Aorta (tissue), 5 donors: ENCODE results near the gene FHL2. TPM values are rescaled to one million over a fixed set of nuclear protein-coding genes. Genes with fewer than 3 reads are reported as not detected.
A peak's percentile ranks its signal among the peaks of the same experiment; 100 is the strongest.

ENCODE experiments used
- ATAC-seq: fragments of 200-7000 bp; cut with Tn5 transposase; one replicate; pipeline ENCODE4 v1.9.1; 2022; ENCODE audit warnings: moderate library complexity; ENCODE audit not compliant: low FRiP score
- DNase-seq, 2 donors: peaks; one replicate each; pipeline ENCODE4 v3.0.0-alpha.2; 2020
- H3K27ac ChIP-seq, 2 donors: one replicate each; pipeline ENCODE4 v1.5.1; 2013; ENCODE audit warnings: low read length in 2 of 2, mild to moderate bottlenecking in 2 of 2, moderate library complexity in 2 of 2, control low read depth in 1 of 2, inconsistent platforms in 1 of 2, low read depth in 1 of 2
- H3K27me3 ChIP-seq, 2 donors: one replicate each; pipeline ENCODE4 v1.6.1; 2013; ENCODE audit warnings: control low read depth in 1 of 2, low read length in 1 of 2, mild to moderate bottlenecking in 1 of 2, moderate library complexity in 1 of 2; ENCODE audit not compliant: insufficient read depth in 2 of 2, control insufficient read depth in 1 of 2
- H3K36me3 ChIP-seq, 2 donors: one replicate each; pipeline ENCODE4 v1.6.1; 2013; ENCODE audit warnings: control low read depth in 1 of 2, low read length in 1 of 2, mild to moderate bottlenecking in 1 of 2; ENCODE audit not compliant: insufficient read depth in 2 of 2, control insufficient read depth in 1 of 2
- H3K4me1 ChIP-seq, 2 donors: one replicate each; pipeline ENCODE4 v1.6.1; 2013; ENCODE audit warnings: low read length in 2 of 2, control low read depth in 1 of 2, mild to moderate bottlenecking in 1 of 2, moderate library complexity in 1 of 2; ENCODE audit not compliant: insufficient read depth in 2 of 2, control insufficient read depth in 1 of 2
- H3K4me3 ChIP-seq, 2 donors: one replicate each; pipeline ENCODE4 v1.5.1; 2013; ENCODE audit warnings: low read length in 2 of 2, control low read depth in 1 of 2, mild to moderate bottlenecking in 1 of 2
- H3K9me3 ChIP-seq: one replicate; pipeline ENCODE4 v1.6.1; 2013; ENCODE audit warnings: mild to moderate bottlenecking, low read length; ENCODE audit not compliant: control insufficient read depth
- WGBS, 2 donors: extraction: QIAGEN DNeasy Blood & Tissue Kit; methylation state at CpG; one replicate each; pipeline ENCODE4 v1.1.7; 2013; 5-methylcytosine and 5-hydroxymethylcytosine counted together
- intact Hi-C, 2 donors: fragments of 100-400 bp; cut with DNase I; formaldehyde crosslinking; loops; one replicate each; pipeline versions ENCODE4 v1.14.2 to v1.15.0; 2022
- long read RNA-seq, 2 donors: library from polyadenylated mRNA; unstranded; transcript quantifications; one replicate each; pipeline ENCODE4 v2.0.0, GENCODE V29; 2020 to 2021
- polyA plus RNA-seq, 2 donors: library from polyadenylated mRNA; stranded (reverse); fragments of 200-250 nt; gene quantifications; one replicate each; pipeline ENCODE4 v1.2.3, GENCODE V29; 2013
- total RNA-seq, 2 donors: library from RNA; stranded (reverse); fragmentation: NEBNext Ultra II Directional; extraction: Animal tissue kit (Norgen Biotek cat#: 25700); gene quantifications; one replicate each; pipeline ENCODE4 v1.2.1, GENCODE V29; 2021
- donor health status: healthy with polysubstance abuse.
- donor health status: Bipolar disorder and iron deficiency.
- donor health status: DM: no; HTN: no; CAD: no.
- donor health status: DM: no; HTN: no; CAD: no.
- donor health status: DM: yes; HTN: yes; CAD: no.

FHL2 gene, protein sequence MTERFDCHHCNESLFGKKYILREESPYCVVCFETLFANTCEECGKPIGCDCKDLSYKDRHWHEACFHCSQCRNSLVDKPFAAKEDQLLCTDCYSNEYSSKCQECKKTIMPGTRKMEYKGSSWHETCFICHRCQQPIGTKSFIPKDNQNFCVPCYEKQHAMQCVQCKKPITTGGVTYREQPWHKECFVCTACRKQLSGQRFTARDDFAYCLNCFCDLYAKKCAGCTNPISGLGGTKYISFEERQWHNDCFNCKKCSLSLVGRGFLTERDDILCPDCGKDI
- 10 to 100 TPM; 60.4 to 70.8 TPM for total RNA-seq
- 100 to 1,000 TPM in 1 of 2 donors, 10 to 100 TPM in 1; 64.7 to 129 TPM for polyA plus RNA-seq
- long read RNA-seq, donor 1, transcript FHL2-202 (7 exons, 1,769 nt): minor isoform, 65 of 346 reads
- long read RNA-seq, donor 1, transcript FHL2-205 (6 exons, 1,531 nt): major isoform, 107 of 346 reads
- long read RNA-seq, donor 1, transcript FHL2-206 (6 exons, 1,367 nt): minor isoform, 81 of 346 reads
- long read RNA-seq, donor 1, transcript FHL2-201 (7 exons, 1,462 nt): minor isoform, 44 of 346 reads
- long read RNA-seq, donor 1, partial matches to known transcripts: 7 of 346 reads
- long read RNA-seq, donor 1, other reads (novel, unspliced or antisense): 38 of 346 reads
- long read RNA-seq, donor 2, transcript FHL2-206 (6 exons, 1,367 nt): minor isoform, 7 of 42 reads
- long read RNA-seq, donor 2, transcript FHL2-205 (6 exons, 1,531 nt): minor isoform, 6 of 42 reads
- long read RNA-seq, donor 2, transcript FHL2-201 (7 exons, 1,462 nt): minor isoform, 5 of 42 reads
- long read RNA-seq, donor 2, transcript FHL2-202 (7 exons, 1,769 nt): major isoform, 9 of 42 reads
- long read RNA-seq, donor 2, partial matches to known transcripts: 6 of 42 reads
- long read RNA-seq, donor 2, other reads (novel, unspliced or antisense): 9 of 42 reads

DNA sequence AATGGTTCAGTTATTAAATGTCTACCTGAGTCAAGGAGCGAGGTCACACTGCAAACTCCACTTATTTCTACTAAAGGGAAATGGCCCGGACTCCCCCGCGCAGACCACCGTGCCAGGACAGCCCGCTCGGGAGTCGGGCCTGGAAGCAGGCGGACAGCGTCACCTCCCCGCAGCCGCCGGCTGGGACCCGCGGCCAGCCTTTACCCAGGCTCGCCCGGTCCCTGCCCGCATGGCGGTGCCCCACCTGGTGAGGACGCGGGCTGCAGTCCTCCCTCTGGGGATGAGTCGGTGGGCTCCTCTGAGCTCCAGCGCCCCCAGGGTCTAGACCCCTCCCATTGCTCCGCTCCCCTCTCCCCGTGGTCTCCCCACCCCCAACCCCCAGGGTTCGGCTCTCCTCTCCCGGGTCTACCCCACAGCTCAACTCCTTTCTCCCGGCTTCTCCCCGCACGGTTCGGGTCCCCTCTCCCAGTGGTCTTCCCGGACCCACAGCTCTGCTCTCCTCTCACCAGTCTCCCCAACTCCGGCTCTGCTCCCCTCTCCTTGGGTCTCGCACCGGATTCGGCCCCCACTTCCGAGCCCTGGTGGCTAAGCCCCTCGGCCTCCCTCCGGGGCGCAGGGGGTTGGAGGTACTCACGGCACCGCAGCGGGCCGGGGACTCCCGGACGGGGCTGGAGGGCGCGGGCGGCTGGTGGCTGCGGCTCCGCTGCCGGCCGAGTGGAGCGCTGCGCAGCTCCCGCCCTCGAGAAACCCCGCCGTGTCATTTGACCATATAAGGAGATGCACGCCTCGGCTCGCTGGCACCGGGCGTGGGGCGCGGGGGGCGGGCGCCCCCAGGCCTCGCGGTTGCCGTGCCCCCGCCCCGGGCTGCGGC is at the start of gene FHL2:
Gene FHL2 (minus strand): TSS at position 716 of the 871 bp plus-strand sequence. CDS start 12,535 bp downstream, outside the sequence.
- intact Hi-C loops: no loop called here
- no peaks in the 10 kb centered on the region for H3K27me3 ChIP-seq
- peak; percentile 95 for ATAC-seq
- 0 to 1% methylated on average over 61 to 74 of the region's 74 CpGs for WGBS, 2 donors
- peak; percentile 81 to 90 for DNase-seq
- H3K9me3 ChIP-seq: no peaks in the 10 kb centered on the region
- H3K4me1 ChIP-seq: peaks cover 0 to 6% of the 10 kb centered on the region in 2 donors
- H3K27ac ChIP-seq: peak within 1 kb of the TSS in 1 of 2 donors; percentile 25
- H3K4me3 ChIP-seq: peak within 1 kb of the TSS; percentile 58 to 93
- H3K36me3 ChIP-seq: no peaks in the 10 kb centered on the region

DNA sequence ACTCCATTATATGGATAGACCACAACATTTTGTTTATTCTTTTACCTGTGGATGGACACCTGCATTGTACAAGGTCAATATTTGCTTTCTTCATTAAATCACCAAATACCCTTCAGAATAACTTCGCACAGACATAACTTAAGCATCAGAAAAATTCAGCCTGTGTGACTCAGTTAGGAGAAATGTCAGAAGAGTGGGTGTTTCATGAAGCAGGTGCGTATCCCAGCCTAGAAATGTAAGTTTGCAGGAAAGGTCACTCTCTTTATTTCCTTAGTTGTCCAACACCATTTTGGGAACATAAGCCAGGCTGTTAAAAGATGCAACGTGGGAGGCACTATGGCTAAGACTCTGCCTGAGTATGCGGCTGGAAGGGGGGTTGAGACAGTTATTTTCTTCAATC is 48.6 kb upstream of the FHL2 start:
- Histone ChIP-seq H3K4me1 (no peaks in the 10 kb centered on the region), H3K36me3 (no peaks in the 10 kb centered on the region), H3K27ac (no peak overlapping the region), H3K27me3 (no peaks in the 10 kb centered on the region), H3K4me3 (no peak overlapping the region), H3K9me3 (no peaks in the 10 kb centered on the region)
- WGBS, 2 donors: 90 to 91% methylated on average over 4 of the region's 4 CpGs
- intact Hi-C loops: no loop called here
- no peak for ATAC-seq
- DNase-seq: no peak

DNA sequence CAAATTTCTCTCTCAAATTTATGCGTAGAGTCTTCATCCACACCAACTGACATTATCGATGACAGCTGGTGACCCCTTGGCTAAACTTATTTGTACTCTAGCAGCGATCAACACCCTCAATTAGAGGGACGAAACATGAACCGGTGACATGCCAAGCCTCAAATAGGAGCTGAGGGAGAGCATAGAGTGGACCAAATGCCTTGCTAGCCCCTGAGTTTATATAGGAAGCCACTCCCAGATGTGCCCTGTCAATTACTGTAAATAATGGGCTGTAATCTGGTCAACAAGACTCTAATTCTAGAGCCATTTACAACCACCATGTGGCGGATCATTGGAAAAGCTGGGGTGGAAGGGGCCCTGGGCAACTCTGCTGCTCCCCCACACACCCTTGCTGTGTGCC is 47.6 kb upstream of the FHL2 start:
- Histone ChIP-seq H3K9me3 (no peaks in the 10 kb centered on the region), H3K4me1 (no peaks in the 10 kb centered on the region), H3K4me3 (no peak overlapping the region), H3K27me3 (no peaks in the 10 kb centered on the region), H3K27ac (no peak overlapping the region), H3K36me3 (no peaks in the 10 kb centered on the region)
- WGBS, 2 donors: 87 to 95% methylated on average over 6 of the region's 6 CpGs
- ATAC-seq (no peak), DNase-seq (no peak)
- intact Hi-C loops: no loop called here

DNA sequence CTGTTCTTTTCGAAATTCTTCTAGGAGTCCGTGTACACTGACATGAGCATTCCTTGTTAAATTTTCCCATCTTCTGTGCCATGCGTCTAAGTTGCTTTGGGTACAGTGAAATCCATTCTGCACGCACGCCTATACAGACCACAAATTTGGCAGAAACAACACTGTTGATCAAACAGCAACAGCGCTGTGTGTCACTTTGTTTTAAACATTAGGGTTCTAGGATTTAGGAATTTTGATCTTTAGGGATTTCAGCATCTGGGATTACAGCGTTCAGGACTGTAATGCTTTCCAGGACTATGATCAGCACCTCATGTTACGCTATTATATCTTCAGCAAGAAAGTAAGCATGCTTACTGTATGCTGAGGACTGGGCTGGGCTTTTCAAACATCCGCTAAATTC is 47.1 kb upstream of the FHL2 start:
- H3K9me3 ChIP-seq: no peaks in the 10 kb centered on the region
- H3K36me3 ChIP-seq: no peaks in the 10 kb centered on the region
- H3K27me3 ChIP-seq: no peaks in the 10 kb centered on the region
- WGBS, 2 donors: 84 to 90% methylated on average over 9 of the region's 9 CpGs
- ATAC-seq: no peak
- DNase-seq: no peak
- H3K4me1 ChIP-seq: no peaks in the 10 kb centered on the region
- no peak overlapping the region for H3K4me3 ChIP-seq
- intact Hi-C loops: no loop called here
- no peak overlapping the region for H3K27ac ChIP-seq

DNA sequence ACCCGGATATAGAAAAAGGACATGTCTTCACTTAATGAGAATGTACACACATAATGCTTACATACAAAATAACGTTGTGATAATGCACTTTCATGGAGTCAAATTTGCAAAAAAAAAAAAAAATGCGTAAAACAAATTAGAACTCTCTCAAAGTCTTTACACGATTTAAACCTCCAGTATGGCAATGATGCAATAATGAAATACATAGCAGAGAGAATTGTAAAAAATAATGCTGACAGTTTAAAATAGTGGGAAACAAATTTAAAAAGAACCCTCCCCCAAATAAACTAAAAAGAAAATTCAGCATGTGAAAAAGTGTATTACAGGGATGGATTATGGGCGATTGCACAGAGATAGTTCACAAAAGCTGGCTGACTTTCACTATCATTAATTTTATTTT is 46.6 kb upstream of the FHL2 start:
- no peaks in the 10 kb centered on the region for H3K4me1 ChIP-seq
- no peaks in the 10 kb centered on the region for H3K36me3 ChIP-seq
- 82 to 88% methylated on average over 5 of the region's 5 CpGs for WGBS, 2 donors
- H3K9me3 ChIP-seq: no peaks in the 10 kb centered on the region
- no peak overlapping the region for H3K27ac ChIP-seq
- no peaks in the 10 kb centered on the region for H3K27me3 ChIP-seq
- intact Hi-C loops: no loop called here
- DNase-seq: no peak
- no peak for ATAC-seq
- no peak overlapping the region for H3K4me3 ChIP-seq

DNA sequence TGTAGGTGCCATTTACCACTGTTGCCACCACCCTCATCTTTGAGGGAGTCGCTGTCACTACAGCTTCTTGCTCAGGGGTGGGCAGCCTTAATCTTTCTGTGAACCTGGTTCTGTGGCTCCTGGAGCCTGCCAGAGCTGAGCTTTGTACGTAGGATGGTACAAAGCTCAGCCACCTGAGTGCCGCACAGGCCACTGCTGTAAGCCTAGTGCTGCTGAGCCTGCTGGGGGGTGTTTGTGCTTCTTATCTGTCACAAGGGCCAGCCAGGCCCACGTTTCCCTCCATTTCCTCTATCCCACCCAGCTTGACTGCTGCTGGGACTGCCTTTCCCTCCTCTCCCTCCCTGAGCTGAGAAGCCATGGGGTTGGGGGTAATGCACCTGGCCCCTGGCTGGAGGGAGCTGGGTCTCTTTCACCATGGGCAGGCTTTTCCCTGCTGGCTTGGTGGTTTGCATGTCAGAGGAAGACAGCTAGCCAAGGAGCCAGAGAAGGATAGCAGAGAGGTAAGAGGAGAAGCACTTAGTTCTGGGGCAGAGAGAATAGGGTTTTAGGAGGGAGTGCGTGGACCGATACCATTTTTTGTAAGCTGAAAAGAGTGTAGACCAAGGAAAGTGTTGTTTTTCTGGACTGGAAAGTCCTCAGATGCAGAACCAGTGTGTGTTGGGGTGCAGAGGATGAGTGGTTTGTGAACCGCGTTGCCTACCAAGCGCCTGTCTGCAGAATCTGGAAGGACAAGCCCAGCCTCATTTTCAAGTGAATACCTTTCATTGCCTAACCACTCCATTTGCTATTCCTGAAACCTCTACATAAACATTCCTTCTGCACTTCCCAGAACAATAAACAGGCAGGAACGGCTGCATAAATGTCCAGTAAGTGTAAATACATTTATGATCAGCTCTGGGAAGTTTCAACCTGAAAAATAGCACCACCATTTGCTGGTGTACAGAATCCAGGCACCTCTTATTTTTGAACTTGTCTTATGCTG is 45.1 kb upstream of the FHL2 start:
- ATAC-seq (no peak), DNase-seq (no peak)
- Histone ChIP-seq H3K4me1 (no peaks in the 10 kb centered on the region), H3K27ac (no peak overlapping the region), H3K27me3 (no peaks in the 10 kb centered on the region), H3K36me3 (no peaks in the 10 kb centered on the region), H3K4me3 (no peak overlapping the region), H3K9me3 (no peaks in the 10 kb centered on the region)
- intact Hi-C loops: no loop called here
- 78 to 82% methylated on average over 10 of the region's 10 CpGs for WGBS, 2 donors

DNA sequence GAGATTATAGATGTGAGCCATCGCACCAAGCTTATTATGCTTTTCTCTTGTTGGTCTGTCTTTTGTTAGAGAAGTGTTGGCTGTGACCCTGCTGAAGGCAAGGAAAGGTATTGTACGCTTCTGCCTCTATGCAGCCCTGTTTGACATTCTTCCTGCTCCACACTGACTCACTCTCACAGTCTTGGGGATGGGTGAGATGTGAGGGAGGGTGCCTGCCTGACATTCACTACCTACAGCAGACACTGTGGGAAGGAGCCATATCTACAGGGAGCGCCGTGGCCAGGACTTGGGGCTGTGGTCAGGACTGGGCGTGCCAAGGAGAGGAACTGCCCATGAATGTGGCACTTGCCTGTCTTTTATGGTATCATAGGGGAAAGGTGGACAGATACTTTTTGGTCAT is 43.9 kb upstream of the FHL2 start:
- Histone ChIP-seq H3K9me3 (no peaks in the 10 kb centered on the region), H3K27ac (no peak overlapping the region), H3K4me3 (no peak overlapping the region), H3K4me1 (no peaks in the 10 kb centered on the region), H3K27me3 (no peaks in the 10 kb centered on the region), H3K36me3 (no peaks in the 10 kb centered on the region)
- no peak for ATAC-seq
- DNase-seq: no peak
- intact Hi-C loops: no loop called here
- 94 to 98% methylated on average over 5 of the region's 5 CpGs for WGBS, 2 donors
